ENCODE results near the gene GRIN3A.
"Not testable (repeated sequence)": the region's sequence is repeated elsewhere in the genome, so short reads cannot be mapped to it uniquely, and the experiment has no call there.

GRIN3A gene

DNA sequence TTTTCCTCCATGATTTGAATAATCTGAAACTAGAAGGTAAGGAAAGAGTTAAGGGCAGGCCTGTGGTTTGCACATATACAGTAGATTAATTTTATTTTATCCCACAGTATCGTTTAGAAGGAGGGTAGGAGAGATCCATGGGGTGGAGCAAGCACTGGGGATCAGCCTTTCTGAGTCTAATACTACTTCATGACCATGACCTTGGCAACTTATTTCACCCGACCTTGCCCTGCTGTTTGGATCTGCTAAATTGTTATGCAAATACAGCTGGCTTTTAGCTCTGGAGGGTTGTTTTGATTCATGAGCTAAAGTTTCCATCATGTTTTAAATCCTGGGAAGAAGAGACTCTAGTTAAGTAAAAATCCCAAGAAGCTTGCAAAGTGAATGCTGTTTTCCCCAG, 864 bp upstream of the GRIN3A start:
- DNase-seq (ENCODE audit: extremely low read depth, low read depth), result no peak
- TF ChIP-seq, protein P1, sequence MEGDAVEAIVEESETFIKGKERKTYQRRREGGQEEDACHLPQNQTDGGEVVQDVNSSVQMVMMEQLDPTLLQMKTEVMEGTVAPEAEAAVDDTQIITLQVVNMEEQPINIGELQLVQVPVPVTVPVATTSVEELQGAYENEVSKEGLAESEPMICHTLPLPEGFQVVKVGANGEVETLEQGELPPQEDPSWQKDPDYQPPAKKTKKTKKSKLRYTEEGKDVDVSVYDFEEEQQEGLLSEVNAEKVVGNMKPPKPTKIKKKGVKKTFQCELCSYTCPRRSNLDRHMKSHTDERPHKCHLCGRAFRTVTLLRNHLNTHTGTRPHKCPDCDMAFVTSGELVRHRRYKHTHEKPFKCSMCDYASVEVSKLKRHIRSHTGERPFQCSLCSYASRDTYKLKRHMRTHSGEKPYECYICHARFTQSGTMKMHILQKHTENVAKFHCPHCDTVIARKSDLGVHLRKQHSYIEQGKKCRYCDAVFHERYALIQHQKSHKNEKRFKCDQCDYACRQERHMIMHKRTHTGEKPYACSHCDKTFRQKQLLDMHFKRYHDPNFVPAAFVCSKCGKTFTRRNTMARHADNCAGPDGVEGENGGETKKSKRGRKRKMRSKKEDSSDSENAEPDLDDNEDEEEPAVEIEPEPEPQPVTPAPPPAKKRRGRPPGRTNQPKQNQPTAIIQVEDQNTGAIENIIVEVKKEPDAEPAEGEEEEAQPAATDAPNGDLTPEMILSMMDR (IDR thresholded peaks at IDR 0.05; ENCODE audit: low read depth, low read length), result no peak

DNA sequence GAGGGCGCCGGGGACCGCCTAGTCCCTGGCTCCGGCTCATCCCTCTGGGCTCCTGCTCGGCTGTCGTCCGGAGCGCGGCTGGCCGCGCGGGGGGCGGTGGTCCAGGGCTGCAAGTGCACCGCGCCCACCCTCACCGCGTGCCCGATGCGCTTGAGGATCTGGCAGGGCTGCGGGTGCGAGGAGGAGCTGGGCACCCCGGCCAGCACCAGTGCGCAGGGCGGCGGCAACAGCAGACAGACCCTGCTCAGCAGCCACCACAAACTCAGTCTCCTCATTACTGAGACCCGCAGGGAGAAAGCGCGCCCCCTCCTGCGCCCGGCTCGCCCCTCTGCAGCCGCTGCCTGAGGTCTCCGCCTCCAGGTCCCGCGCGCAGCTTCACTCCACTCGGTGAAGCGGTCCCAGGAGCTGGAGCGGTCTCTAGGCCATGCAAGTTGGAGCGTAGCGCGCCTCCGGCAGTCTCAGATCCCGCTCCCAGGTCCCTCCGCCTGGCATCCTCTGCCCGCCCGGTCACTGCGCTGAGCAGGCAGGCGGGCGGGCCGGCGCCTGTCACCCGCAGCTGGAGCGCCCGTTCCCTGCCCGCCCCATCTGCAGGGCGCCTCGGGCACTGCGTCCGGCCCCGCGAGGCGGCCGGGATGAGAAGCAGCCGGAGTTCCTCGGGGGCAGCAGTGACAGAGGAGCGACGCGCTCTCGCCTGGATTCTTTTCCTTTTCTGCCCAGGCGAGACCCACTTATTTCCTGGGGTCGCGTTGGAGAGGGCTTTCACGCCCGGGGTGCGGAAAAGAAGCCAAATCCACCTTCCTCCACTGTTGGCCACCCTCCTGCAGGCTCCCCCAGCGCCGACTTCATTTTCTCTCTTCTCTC, 512 bp downstream of the GRIN3A start:
- DNase-seq (ENCODE audit: extremely low read depth, low read depth), result no peak
- TF ChIP-seq, protein P1 (IDR thresholded peaks at IDR 0.05; ENCODE audit: low read depth, low read length), result no peak

DNA sequence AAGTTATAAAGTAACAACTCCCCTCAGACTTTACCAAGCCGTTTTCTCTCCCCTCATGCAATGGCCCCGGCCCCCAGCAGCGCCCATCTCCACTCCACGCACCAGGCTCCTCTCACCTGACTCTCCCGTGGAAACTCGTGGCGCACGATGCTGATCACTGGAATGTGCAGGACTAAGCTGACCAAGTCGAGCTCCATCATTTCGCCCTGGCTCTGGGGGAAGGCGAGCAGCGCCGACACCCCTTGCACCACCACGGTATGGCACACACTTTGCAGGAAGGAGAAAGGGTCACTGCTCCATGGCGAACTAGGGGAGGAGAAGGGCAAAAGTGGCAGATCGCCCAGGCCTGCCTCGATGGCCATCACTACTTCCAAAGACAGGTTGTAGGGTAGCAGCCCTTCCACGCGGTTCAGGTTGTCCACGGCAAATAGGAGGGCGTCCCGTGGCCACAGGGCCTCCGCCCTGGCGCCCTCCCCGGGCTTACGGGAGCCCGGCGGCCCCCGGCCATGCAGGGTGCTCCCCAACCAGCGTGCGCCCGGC, 1.2 kb downstream of the GRIN3A start:
- DNase-seq (ENCODE audit: extremely low read depth, low read depth), result no peak
- TF ChIP-seq, protein P1 (IDR thresholded peaks at IDR 0.05; ENCODE audit: low read depth, low read length), result no peak

DNA sequence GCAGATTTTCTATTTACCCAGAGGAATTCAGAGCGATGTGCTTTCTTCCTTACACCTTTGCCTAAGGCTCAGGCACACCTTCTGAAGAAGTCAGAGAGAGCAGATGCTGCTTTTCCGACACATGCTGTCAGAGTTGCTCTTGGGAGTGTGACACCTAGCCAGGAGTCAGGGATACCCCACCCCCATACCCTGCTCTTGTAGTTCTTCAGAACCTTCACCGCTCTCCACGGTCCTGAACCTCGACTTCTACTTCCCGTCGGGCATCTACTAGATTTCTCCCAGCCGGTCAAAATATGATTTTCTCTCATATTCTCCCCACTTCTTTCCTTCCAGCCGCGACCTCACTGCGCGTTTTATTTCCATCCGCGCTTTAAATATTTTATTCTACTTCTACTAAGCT, 1.7 kb downstream of the GRIN3A start:
- TF ChIP-seq, protein P1 (IDR thresholded peaks at IDR 0.05; ENCODE audit: low read depth, low read length), result no peak
- DNase-seq (ENCODE audit: extremely low read depth, low read depth), result no peak

GRCh38 chr9:101731429-101731828, 7.0 kb downstream of the GRIN3A start:
- DNase-seq (ENCODE audit: extremely low read depth, low read depth), result no peak
- TF ChIP-seq, protein P1 (IDR thresholded peaks at IDR 0.05; ENCODE audit: low read depth, low read length), result no peak

DNA sequence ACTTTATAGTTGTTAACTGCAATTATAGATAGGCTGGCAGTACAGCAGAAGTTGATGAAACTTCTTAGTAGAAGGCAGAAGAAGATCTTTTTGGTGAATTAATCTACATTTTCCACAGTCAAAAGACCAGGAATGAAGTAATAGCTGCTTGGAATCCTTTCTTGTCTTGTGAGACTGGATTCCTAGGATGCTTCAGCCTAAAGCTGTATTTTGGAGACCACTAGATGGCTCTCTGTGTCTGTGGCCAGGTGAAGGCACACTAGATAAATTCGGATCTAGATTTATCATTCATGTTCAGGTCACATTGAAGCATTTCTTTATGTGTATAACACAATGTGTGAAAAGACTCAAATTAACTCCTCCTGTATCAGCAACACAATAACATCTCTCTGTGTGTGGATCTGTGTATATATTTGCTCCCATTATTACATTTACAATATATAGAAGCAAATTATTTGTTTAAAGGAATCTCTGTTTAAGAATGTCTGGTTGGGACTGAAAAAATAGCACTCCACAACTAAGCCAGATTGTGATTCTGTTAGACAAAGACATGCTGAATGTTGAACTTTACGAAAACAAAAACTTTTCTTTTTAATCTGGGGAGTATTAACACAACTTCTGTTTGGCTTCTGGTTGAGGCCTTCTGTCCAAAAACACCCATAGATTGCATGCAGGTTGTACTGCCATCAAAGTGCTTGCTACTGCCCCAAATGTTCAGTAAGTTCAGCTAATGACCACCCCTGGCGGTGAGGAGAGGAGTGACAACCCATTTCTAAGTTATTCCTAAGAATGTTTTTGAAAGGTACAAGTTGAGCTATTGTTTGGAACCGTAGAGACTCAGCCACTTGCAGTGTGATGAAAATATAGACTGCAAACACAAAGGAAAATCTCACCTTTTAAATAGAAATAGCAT, 10.6 kb downstream of the GRIN3A start:
- TF ChIP-seq, protein P1 (IDR thresholded peaks at IDR 0.05; ENCODE audit: low read depth, low read length), result peak; percentile 59
- no peak for DNase-seq (ENCODE audit: extremely low read depth, low read depth)

GRCh38 chr9:101724271-101724670, 14.2 kb downstream of the GRIN3A start:
- DNase-seq (ENCODE audit: extremely low read depth, low read depth), result not testable (repeated sequence)
